A549 (cell line): ENCODE results near the gene SLC22A23. TPM values are rescaled to one million over a fixed set of nuclear protein-coding genes. Genes with fewer than 3 reads are reported as not detected.

Experiments used
- ATAC-seq, 2 experiments: fragments of 200-7000 bp in 1 of 2; fragments of >200 bp in 1 of 2; cut with Nextera tagmentation in 1 of 2; cut with Tn5 transposase in 1 of 2; 3 replicates each; pipeline versions ENCODE4 v1.8.0 to v1.9.1; 2018 to 2020; ENCODE audit warnings: mild to moderate bottlenecking in 1 of 2, moderate library complexity in 1 of 2
- CTCF ChIA-PET: fragments of 300-600 bp; sonication (Branson Sonifier 250); formaldehyde crosslinking; extraction: SDS; loops from one replicate; lab custom pipeline; 2021; ENCODE audit warnings: antibody characterized with exemption, inconsistent platforms; lab: Yijun Ruan, JAX
- POLR2A ChIA-PET: fragments of 350-600 bp; formaldehyde crosslinking; extraction: SDS; loops from one replicate; lab custom pipeline; 2021; ENCODE audit warnings: antibody characterized with exemption, inconsistent platforms; lab: Yijun Ruan, JAX
- DNase-seq, 2 experiments: peaks; one replicate each; pipeline versions ENCODE4 v3.0.0 to v3.0.0-alpha.2; 2011 to 2016; ENCODE audit warnings: low read depth in 1 of 2, low spot score in 1 of 2
- FAIRE-seq: peaks from 2 replicates; lab custom pipeline; 2011; peaks lifted over from hg19 to GRCh38; lab: Jason Lieb, UNC
- H3K27ac ChIP-seq, 2 experiments: fragments of >200 bp; sonication (Bioruptor Twin); formaldehyde crosslinking; 3 replicates each; pipeline ENCODE4 v1.5.1; 2016 to 2017
- H3K4me1 ChIP-seq: fragments of >200 bp; sonication (Bioruptor Twin); formaldehyde crosslinking; 3 replicates; pipeline ENCODE4 v1.6.1; 2016
- H3K4me2 ChIP-seq: fragments of >200 bp; sonication (Bioruptor Twin); formaldehyde crosslinking; 3 replicates; pipeline ENCODE4 v1.6.1; 2016
- H3K4me3 ChIP-seq: fragments of >200 bp; sonication (Bioruptor Twin); formaldehyde crosslinking; 3 replicates; pipeline ENCODE4 v1.5.1; 2016
- H3K9me3 ChIP-seq: fragments of >200 bp; sonication (Bioruptor Twin); formaldehyde crosslinking; 3 replicates; pipeline ENCODE4 v1.6.1; 2016
- BHLHE40 ChIP-seq: IDR thresholded peaks from 2 replicates; pipeline ENCODE4 v1.6.1; 2012; ENCODE audit warnings: low read depth, low read length, inconsistent platforms
- CBX2 ChIP-seq: fragments of 200-600 bp; sonication (generic); IDR thresholded peaks from 2 replicates; pipeline ENCODE4 v1.6.1; 2016; ENCODE audit warnings: low read depth, mild to moderate bottlenecking, borderline replicate concordance
- CBX8 ChIP-seq: fragments of 200-600 bp; sonication (generic); IDR thresholded peaks from 2 replicates; pipeline ENCODE4 v1.6.1; 2016
- CHD2 ChIP-seq: fragments of 150-350 bp; IDR thresholded peaks from 2 replicates; pipeline ENCODE4 v1.6.1; 2014; ENCODE audit warnings: low read length; ENCODE audit not compliant: partially characterized antibody
- E2F6 ChIP-seq: IDR thresholded peaks from 2 replicates; pipeline ENCODE4 v1.6.1; 2012; ENCODE audit warnings: low read depth, borderline replicate concordance
- EP300 ChIP-seq, 2 experiments: fragments of >200 bp; sonication (Bioruptor Twin); formaldehyde crosslinking; IDR thresholded peaks; 2 replicates in 1 of 2; 3 replicates in 1 of 2; pipeline ENCODE4 v1.6.1; 2016 to 2017
- ESRRA ChIP-seq: fragments of 150-350 bp; IDR thresholded peaks from 2 replicates; pipeline ENCODE4 v1.6.1; 2014; ENCODE audit warnings: mild to moderate bottlenecking, low read length, borderline replicate concordance
- FOSL2 ChIP-seq, 2 experiments: fragments of 450-650 bp in 1 of 2; fragments of >200 bp in 1 of 2; sonication (Bioruptor Twin) in 1 of 2; formaldehyde crosslinking; IDR thresholded peaks; 2 replicates each; pipeline versions ENCODE4 v1.5.0 to v1.6.1; 2016 to 2020; ENCODE audit warnings: mild to moderate bottlenecking in 1 of 2, moderate library complexity in 1 of 2
- FOXS1 ChIP-seq: fragments of 250-450 bp; sonication (Bioruptor Pico); IDR thresholded peaks from 2 replicates; pipeline ENCODE4 v1.5.0; 2020; ENCODE audit warnings: mild to moderate bottlenecking, moderate library complexity
- HEYL ChIP-seq: fragments of 250-450 bp; sonication (Bioruptor Pico); IDR thresholded peaks from 2 replicates; pipeline ENCODE4 v1.8.0; 2021; ENCODE audit warnings: mild to moderate bottlenecking, moderate library complexity
- HOXA7 ChIP-seq: fragments of 250-450 bp; sonication (Bioruptor Pico); IDR thresholded peaks from 2 replicates; pipeline ENCODE4 v1.5.0; 2020; ENCODE audit warnings: mild to moderate bottlenecking, moderate library complexity
- HOXB5 ChIP-seq: fragments of 250-450 bp; sonication (Bioruptor Pico); IDR thresholded peaks from 2 replicates; pipeline ENCODE4 v1.5.0; 2020; ENCODE audit warnings: mild to moderate bottlenecking, moderate library complexity
- JUN ChIP-seq, 2 experiments: fragments of >200 bp; sonication (Bioruptor Twin); formaldehyde crosslinking; IDR thresholded peaks; 2 replicates in 1 of 2; 3 replicates in 1 of 2; pipeline ENCODE4 v1.6.1; 2016 to 2017
- JUNB ChIP-seq: fragments of >200 bp; sonication (Bioruptor Twin); formaldehyde crosslinking; IDR thresholded peaks from 2 replicates; pipeline ENCODE4 v1.6.1; 2016
- KDM1A ChIP-seq: fragments of 200-600 bp; sonication (generic); IDR thresholded peaks from 2 replicates; pipeline ENCODE4 v1.6.1; 2016; ENCODE audit warnings: low read depth, mild to moderate bottlenecking
- KDM5A ChIP-seq: fragments of 200-600 bp; sonication (generic); IDR thresholded peaks from 2 replicates; pipeline ENCODE4 v1.6.1; 2016; ENCODE audit warnings: antibody characterized with exemption, mild to moderate bottlenecking
- MAFK ChIP-seq: fragments of 450-650 bp; IDR thresholded peaks from 2 replicates; pipeline ENCODE4 v1.6.1; 2014; ENCODE audit not compliant: partially characterized antibody
- MAX ChIP-seq: IDR thresholded peaks from 2 replicates; pipeline ENCODE4 v1.6.1; 2012
- MAZ ChIP-seq: fragments of 150-350 bp; IDR thresholded peaks from 2 replicates; pipeline ENCODE4 v1.6.1; 2014; ENCODE audit warnings: antibody characterized with exemption, low read depth, low read length, borderline replicate concordance
- POLR2AphosphoS2 ChIP-seq: conservative IDR thresholded peaks from 2 replicates; pipeline ENCODE4 v1.6.1; 2012; ENCODE audit warnings: low read length, improper control_type of control experiment, inconsistent platforms
- RAD21 ChIP-seq, 2 experiments: fragments of >200 bp in 1 of 2; sonication (Bioruptor Twin) in 1 of 2; formaldehyde crosslinking in 1 of 2; IDR thresholded peaks in 1 of 2; conservative IDR thresholded peaks in 1 of 2; 2 replicates in 1 of 2; 3 replicates in 1 of 2; pipeline ENCODE4 v1.6.1; 2012 to 2018; ENCODE audit warnings: inconsistent platforms in 1 of 2
- RCOR1 ChIP-seq: fragments of 150-350 bp; IDR thresholded peaks from 2 replicates; pipeline ENCODE4 v1.6.1; 2014; ENCODE audit warnings: antibody characterized with exemption, low read length, low read depth
- RNF2 ChIP-seq: fragments of 200-600 bp; sonication (generic); IDR thresholded peaks from 2 replicates; pipeline ENCODE4 v1.6.1; 2016; ENCODE audit warnings: low read depth, mild to moderate bottlenecking, antibody characterized with exemption, moderate library complexity, borderline replicate concordance
- SREBF2 ChIP-seq: fragments of 450-650 bp; IDR thresholded peaks from 2 replicates; pipeline ENCODE4 v1.6.1; 2014; ENCODE audit warnings: mild to moderate bottlenecking, moderate library complexity
- TFCP2L1 ChIP-seq: fragments of 250-450 bp; sonication (Bioruptor Pico); IDR thresholded peaks from 2 replicates; pipeline ENCODE4 v1.5.0; 2021; ENCODE audit warnings: mild to moderate bottlenecking
- TP53 ChIP-seq: fragments of 250-450 bp; sonication (Bioruptor Pico); IDR thresholded peaks from 2 replicates; pipeline ENCODE4 v1.5.0; 2021; ENCODE audit warnings: mild to moderate bottlenecking, moderate library complexity
- USF2 ChIP-seq: fragments of 450-650 bp; IDR thresholded peaks from 2 replicates; pipeline ENCODE4 v1.6.1; 2014; ENCODE audit warnings: antibody characterized with exemption
- ZC3H11A ChIP-seq: fragments of 450-650 bp; IDR thresholded peaks from 2 replicates; pipeline ENCODE4 v1.6.1; 2014; ENCODE audit warnings: antibody characterized with exemption, mild to moderate bottlenecking
- ZFP36 ChIP-seq: fragments of 450-650 bp; IDR thresholded peaks from 2 replicates; pipeline ENCODE4 v1.6.1; 2014; ENCODE audit warnings: borderline replicate concordance; ENCODE audit not compliant: partially characterized antibody
- ZSCAN20 ChIP-seq: fragments of 250-450 bp; sonication (Bioruptor Pico); IDR thresholded peaks from 2 replicates; pipeline ENCODE4 v1.8.0; 2022; ENCODE audit warnings: mild to moderate bottlenecking, moderate library complexity
- WGBS: methylation state at CpG from one replicate; pipeline ENCODE4 v1.1.6; 2017; ENCODE audit errors: missing lambda C conversion rate; 5-methylcytosine and 5-hydroxymethylcytosine counted together
- polyA plus RNA-seq, 4 experiments: library from polyadenylated mRNA; depleted of rRNA in 3 of 4; stranded (reverse); fragments of >200 nt; fragmentation: RNase III in 1 of 4; extraction: RNeasy Plus Mini Kit Qiagen cat#74134 plus additional on column Dnase treatment in 1 of 4; gene quantifications; 2 replicates in 3 of 4; 3 replicates in 1 of 4; pipeline ENCODE4 v1.2.3, GENCODE V29; 2011 to 2017
- TF ChIP-seq, protein P1 (sequence below): fragments of >200 bp; sonication (Bioruptor Twin); formaldehyde crosslinking; IDR thresholded peaks from 3 replicates; pipeline ENCODE4 v1.6.1; 2016
- TF ChIP-seq, protein P2 (sequence below): IDR thresholded peaks from 2 replicates; pipeline ENCODE4 v1.6.1; 2012

The SLC22A23 gene
- polyA plus RNA-seq, 2 of the 4 experiments (the other 2 are of a cell fraction) = 4.4 to 6.2 TPM

DNA sequence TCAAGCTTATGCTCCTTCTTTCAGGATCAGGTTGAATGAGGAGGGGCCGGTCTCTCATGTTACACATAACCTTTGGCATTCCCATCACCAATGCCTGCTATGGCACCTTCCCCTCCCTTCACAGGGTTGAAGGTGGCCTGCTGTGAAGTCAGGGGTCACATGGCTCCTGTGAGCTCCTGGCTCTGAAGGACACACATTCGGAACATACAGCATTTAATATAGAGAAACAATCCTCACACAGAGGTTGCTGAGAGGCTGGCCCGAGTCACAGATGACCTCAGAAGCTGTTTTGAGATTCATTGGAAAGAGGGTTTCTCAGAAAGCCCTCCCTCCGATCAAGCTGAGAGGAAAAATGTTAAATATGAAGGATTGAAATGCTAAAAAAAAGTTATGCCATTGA, 116.0 kb downstream of the SLC22A23 start:
- ChIA-PET CTCF (no interaction called here), POLR2A (no interaction called here)
- no peaks in the 10 kb centered on the region for H3K9me3 ChIP-seq
- H3K4me3 ChIP-seq = no peak overlapping the region
- FAIRE-seq (no peak), DNase-seq (no peak), ATAC-seq (no peak)
- no peak overlapping the region for H3K4me2 ChIP-seq
- TF ChIP-seq MAFK = no peak
- TF ChIP-seq KDM5A = no peak
- TF ChIP-seq KDM1A = no peak
- TF ChIP-seq JUNB = no peak
- TF ChIP-seq RNF2 = no peak
- TF ChIP-seq RCOR1 = no peak
- TF ChIP-seq, protein P1, sequence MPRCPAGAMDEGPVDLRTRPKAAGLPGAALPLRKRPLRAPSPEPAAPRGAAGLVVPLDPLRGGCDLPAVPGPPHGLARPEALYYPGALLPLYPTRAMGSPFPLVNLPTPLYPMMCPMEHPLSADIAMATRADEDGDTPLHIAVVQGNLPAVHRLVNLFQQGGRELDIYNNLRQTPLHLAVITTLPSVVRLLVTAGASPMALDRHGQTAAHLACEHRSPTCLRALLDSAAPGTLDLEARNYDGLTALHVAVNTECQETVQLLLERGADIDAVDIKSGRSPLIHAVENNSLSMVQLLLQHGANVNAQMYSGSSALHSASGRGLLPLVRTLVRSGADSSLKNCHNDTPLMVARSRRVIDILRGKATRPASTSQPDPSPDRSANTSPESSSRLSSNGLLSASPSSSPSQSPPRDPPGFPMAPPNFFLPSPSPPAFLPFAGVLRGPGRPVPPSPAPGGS = no peak
- TF ChIP-seq ZSCAN20 (CRISPR knock-in tag) = no peak
- WGBS = 100% methylated on average over 3 of the region's 4 CpGs
- peaks cover 21% of the 10 kb centered on the region for H3K4me1 ChIP-seq
- no peak overlapping the region for H3K27ac ChIP-seq

DNA sequence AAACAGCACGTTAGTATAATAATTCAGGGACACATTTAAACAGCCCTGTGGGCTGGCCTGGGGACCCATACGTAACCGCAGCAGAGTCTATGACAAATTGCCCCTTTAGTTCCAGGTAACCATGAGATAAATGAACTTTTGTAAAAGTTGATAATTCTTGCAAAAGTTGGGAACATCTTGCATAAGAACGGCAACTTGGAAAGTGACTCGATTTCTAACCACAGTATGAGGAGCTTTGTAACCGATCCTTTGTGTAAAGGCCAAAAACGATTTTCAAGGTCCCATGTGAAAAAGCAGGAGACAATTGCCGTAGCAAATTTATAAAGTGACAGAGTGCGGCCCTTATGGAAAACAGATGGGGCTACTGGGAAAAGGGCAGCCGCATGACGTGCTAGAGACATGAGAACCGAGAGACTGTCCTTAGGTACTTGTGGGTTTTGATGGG, 116.5 kb downstream of the SLC22A23 start:
- FAIRE-seq (no peak), ATAC-seq (no peak), DNase-seq (no peak)
- Histone ChIP-seq H3K4me3 (no peak overlapping the region), H3K4me2 (no peak overlapping the region), H3K4me1 (peaks cover 21% of the 10 kb centered on the region), H3K9me3 (no peaks in the 10 kb centered on the region), H3K27ac (no peak overlapping the region)
- WGBS = 91% methylated on average over 12 of the region's 12 CpGs
- TF ChIP-seq ZC3H11A (no peak), MAX (no peak), HOXA7 (CRISPR knock-in tag) (no peak), TP53 (CRISPR knock-in tag) (no peak), RAD21 (conservative IDR thresholded peaks at IDR 0.05 in 1 of 2, IDR thresholded peaks at IDR 0.05 in 1 of 2) (no peak), MAFK (no peak), CBX2 (no peak), EP300 (IDR thresholded peaks at IDR 0.05) (no peak), KDM5A (no peak), TFCP2L1 (no peak), E2F6 (no peak), SREBF2 (no peak), FOXS1 (CRISPR knock-in tag) (no peak), MAZ (no peak), KDM1A (no peak), FOSL2 (IDR thresholded peaks at IDR 0.05) (no peak), FOSL2 (CRISPR knock-in tag; IDR thresholded peaks at IDR 0.05) (no peak), HOXB5 (CRISPR knock-in tag) (no peak)
- ChIA-PET CTCF (no interaction called here), POLR2A (no interaction called here)

DNA sequence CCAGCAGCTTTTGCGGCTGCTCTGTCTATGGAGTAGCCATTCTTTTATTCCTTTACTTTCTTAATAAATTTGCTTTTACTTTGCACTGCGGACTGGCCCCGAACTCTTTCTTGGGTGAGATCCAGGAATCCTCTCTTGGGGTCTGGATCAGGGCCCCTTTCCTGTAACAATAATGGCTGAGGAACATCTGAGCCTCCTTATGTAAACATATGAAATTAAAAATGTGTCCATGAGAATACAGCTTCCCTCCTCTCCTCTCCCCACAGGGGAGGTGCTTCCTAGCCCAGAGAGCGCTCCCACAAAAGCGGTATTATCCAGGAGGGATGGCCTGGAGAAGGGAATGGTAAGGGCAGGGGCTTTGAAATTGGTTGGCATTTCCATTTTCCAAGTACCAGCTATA, 117.0 kb downstream of the SLC22A23 start:
- H3K27ac ChIP-seq = no peak overlapping the region
- CTCF ChIA-PET = interaction anchor here (1.6 kb wide), 1 partner anchor 9 kb away, joined by 4 read pairs; no protein-coding TSS in a partner anchor
- peaks cover 21% of the 10 kb centered on the region for H3K4me1 ChIP-seq
- POLR2A ChIA-PET = no interaction called here
- no peak for FAIRE-seq
- DNase-seq = no peak
- H3K9me3 ChIP-seq = no peaks in the 10 kb centered on the region
- no peak overlapping the region for H3K4me3 ChIP-seq
- WGBS = 97% methylated on average over 5 of the region's 5 CpGs
- H3K4me2 ChIP-seq = no peak overlapping the region
- no peak for ATAC-seq
- no peak for TF ChIP-seq BHLHE40
- TF ChIP-seq HEYL = no peak
- TF ChIP-seq CBX2 = no peak
- no peak for TF ChIP-seq JUN (IDR thresholded peaks at IDR 0.05)
- no peak for TF ChIP-seq ESRRA
- no peak for TF ChIP-seq MAZ
- TF ChIP-seq CHD2 = no peak
- no peak for TF ChIP-seq ZFP36
- TF ChIP-seq MAFK = no peak
- TF ChIP-seq, protein P2, sequence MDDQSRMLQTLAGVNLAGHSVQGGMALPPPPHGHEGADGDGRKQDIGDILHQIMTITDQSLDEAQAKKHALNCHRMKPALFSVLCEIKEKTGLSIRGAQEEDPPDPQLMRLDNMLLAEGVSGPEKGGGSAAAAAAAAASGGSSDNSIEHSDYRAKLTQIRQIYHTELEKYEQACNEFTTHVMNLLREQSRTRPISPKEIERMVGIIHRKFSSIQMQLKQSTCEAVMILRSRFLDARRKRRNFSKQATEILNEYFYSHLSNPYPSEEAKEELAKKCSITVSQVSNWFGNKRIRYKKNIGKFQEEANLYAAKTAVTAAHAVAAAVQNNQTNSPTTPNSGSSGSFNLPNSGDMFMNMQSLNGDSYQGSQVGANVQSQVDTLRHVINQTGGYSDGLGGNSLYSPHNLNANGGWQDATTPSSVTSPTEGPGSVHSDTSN = no peak
- no peak for TF ChIP-seq HOXB5 (CRISPR knock-in tag)
- no peak for TF ChIP-seq USF2
- no peak for TF ChIP-seq CBX8
- TF ChIP-seq POLR2AphosphoS2 = no peak
